ACC112 (cell line): ENCODE measurements around the gene GFI1B.
"Not testable (repeated sequence)": the region's sequence is repeated elsewhere in the genome, so short reads cannot be mapped to it uniquely, and the experiment has no call there.

ENCODE experiments used
- H2AFZ ChIP-seq: fragments of 200-600 bp; sonication (generic); one replicate; pipeline ENCODE4 v1.6.0; 2017; ENCODE audit warnings: antibody characterized with exemption, low read length; ENCODE audit not compliant: unreplicated experiment
- H3K27ac ChIP-seq: fragments of 200-600 bp; sonication (generic); 2 replicates; pipeline ENCODE4 v1.5.1; 2014; ENCODE audit warnings: low read depth, mild to moderate bottlenecking, antibody characterized with exemption, low read length, moderate library complexity
- H3K27me3 ChIP-seq: fragments of 200-600 bp; sonication (generic); 2 replicates; pipeline ENCODE4 v1.6.1; 2014; ENCODE audit warnings: mild to moderate bottlenecking, antibody characterized with exemption, low read length, moderate library complexity, mixed read lengths; ENCODE audit not compliant: insufficient read depth
- H3K36me3 ChIP-seq: fragments of 200-600 bp; sonication (generic); 2 replicates; pipeline ENCODE4 v1.6.1; 2016; ENCODE audit warnings: mild to moderate bottlenecking, antibody characterized with exemption, low read length, moderate library complexity, mixed read lengths; ENCODE audit not compliant: insufficient read depth
- H3K4me1 ChIP-seq: fragments of 200-600 bp; sonication (generic); one replicate; pipeline ENCODE4 v1.6.1; 2016; ENCODE audit warnings: low read length, mixed read lengths; ENCODE audit not compliant: insufficient read depth, unreplicated experiment, control insufficient read depth
- H3K4me3 ChIP-seq: fragments of 200-600 bp; sonication (generic); 2 replicates; pipeline ENCODE4 v1.5.1; 2014; ENCODE audit warnings: mild to moderate bottlenecking, low read depth, low read length
- H3K79me2 ChIP-seq: fragments of 200-600 bp; sonication (generic); one replicate; pipeline ENCODE4 v1.6.0; 2016; ENCODE audit warnings: low read length; ENCODE audit not compliant: control insufficient read depth, unreplicated experiment, insufficient read depth

The GFI1B gene

DNA sequence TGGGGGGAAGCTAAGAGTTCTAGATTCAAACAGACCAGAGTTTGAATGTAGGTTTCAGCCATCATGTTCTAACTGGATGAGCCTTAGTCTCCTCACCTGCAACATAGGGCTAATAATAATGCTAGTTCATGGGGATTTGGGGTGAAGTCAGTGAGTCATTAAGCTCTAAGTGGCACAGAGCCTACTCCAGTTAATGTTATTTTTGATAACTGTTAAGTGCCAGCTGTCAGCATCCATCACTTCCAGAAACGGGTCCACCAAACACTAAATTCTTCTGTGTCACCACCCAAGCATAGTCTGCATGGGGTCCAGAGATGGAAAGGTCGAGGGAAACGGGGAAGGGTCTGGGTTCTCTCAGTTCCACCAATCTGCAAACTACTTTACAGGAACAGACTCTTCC lies 32.3 kb upstream of the GFI1B start:
- Histone ChIP-seq H3K79me2 (peaks cover 32% of the 10 kb centered on the region), H3K4me3 (no peak overlapping the region), H3K4me1 (peaks cover 26% of the 10 kb centered on the region), H2AFZ (peak overlapping the region; percentile 76), H3K27ac (no peak overlapping the region), H3K36me3 (no peaks in the 10 kb centered on the region), H3K27me3 (no peaks in the 10 kb centered on the region)

- Histone ChIP-seq H3K4me1 (peaks cover 26% of the 10 kb centered on the region), H2AFZ (peak overlapping the region; percentile 76), H3K27ac (no peak overlapping the region), H3K27me3 (no peaks in the 10 kb centered on the region), H3K79me2 (peaks cover 26% of the 10 kb centered on the region), H3K36me3 (no peaks in the 10 kb centered on the region), H3K4me3 (no peak overlapping the region)
These were observed 31.7 kb upstream of the GFI1B start for GRCh38 chr9:132946631-132947295.

DNA sequence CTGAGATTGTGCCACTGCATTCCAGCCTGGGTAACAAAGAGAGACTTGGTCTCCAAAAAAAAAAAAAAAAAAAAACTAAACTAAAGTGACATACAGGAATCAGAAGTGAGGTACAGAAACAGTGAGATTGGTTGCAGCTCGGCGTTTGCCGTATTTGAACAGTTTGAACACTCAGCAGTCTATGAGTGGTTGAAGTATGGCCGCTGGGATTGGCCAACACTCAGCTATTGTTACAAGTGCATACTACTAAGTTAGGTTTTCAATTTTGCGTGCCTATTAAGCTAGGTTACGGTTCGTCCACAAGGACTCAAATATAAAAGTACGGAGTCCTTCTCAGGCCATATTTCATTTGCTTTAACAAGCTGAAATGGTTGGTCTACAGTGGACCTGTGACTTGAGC lies 30.7 kb upstream of the GFI1B start:
- no peak overlapping the region for H3K4me3 ChIP-seq
- H3K36me3 ChIP-seq: no peaks in the 10 kb centered on the region
- peaks cover 16% of the 10 kb centered on the region for H3K79me2 ChIP-seq
- H2AFZ ChIP-seq: no peak overlapping the region
- H3K4me1 ChIP-seq: peaks cover 20% of the 10 kb centered on the region
- H3K27me3 ChIP-seq: no peaks in the 10 kb centered on the region
- no peak overlapping the region for H3K27ac ChIP-seq

DNA sequence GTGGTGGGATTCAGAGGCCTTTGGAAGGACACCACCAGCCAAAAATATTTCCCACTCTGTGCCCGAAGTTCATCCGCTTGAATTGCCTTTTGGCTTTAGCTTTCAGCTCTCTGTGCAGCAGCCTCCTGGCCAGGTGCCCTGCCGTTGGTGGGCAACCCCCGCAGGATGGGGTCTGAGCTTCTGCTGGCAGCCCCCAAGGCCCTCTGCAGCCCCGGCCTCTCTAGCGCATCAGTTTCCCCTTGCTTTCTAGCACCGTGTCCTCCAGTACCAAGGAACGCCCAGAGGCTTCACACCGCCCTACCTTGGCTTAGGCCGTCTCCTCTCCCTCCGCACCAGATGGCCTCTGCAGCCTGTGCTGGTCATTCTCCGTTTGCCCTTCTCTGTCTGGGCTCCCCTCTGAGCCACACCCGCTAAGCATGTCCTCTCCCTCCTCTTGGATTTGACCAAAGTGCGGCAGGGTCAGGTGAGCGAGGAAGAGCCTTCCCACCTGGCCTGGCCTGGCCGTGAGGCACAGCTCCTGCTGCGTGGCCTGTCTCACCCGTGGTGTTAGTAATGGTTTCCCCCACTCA lies 29.9 kb upstream of the GFI1B start:
- no peak overlapping the region for H3K27ac ChIP-seq
- H3K4me1 ChIP-seq: peaks cover 14% of the 10 kb centered on the region
- no peak overlapping the region for H3K4me3 ChIP-seq
- no peaks in the 10 kb centered on the region for H3K27me3 ChIP-seq
- no peak overlapping the region for H2AFZ ChIP-seq
- peaks cover 8% of the 10 kb centered on the region for H3K79me2 ChIP-seq
- no peaks in the 10 kb centered on the region for H3K36me3 ChIP-seq

- no peaks in the 10 kb centered on the region for H3K27me3 ChIP-seq
- H2AFZ ChIP-seq: no peak overlapping the region
- H3K79me2 ChIP-seq: no peaks in the 10 kb centered on the region
- peaks cover 14% of the 10 kb centered on the region for H3K4me1 ChIP-seq
- no peak overlapping the region for H3K4me3 ChIP-seq
- no peaks in the 10 kb centered on the region for H3K36me3 ChIP-seq
- H3K27ac ChIP-seq: no peak overlapping the region
These were observed 28.8 kb upstream of the GFI1B start for GRCh38 chr9:132949709-132950108.

DNA sequence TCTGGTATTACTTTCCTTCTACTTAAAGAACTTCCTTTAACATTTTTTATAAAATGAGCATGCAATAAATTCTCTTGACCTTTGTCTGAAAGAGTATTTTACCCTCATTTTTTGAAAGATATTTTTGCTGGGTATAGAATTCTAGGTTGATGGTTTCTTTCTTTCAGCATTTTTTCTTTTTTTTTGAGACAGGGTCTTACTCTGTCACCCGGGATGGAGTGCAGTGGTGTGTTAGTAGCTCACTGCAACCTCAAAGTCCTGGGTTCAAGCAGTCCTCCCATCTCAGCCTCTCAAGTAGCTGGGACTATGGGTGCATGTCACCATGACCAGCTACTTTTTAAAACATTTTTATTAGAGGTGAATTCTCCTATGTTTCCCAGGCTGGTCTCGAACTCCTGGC lies 23.4 kb upstream of the GFI1B start:
- H3K27ac ChIP-seq: no peak overlapping the region
- H2AFZ ChIP-seq: no peak overlapping the region
- no peak overlapping the region for H3K4me3 ChIP-seq
- H3K4me1 ChIP-seq: no peaks in the 10 kb centered on the region
- H3K79me2 ChIP-seq: no peaks in the 10 kb centered on the region
- H3K36me3 ChIP-seq: no peaks in the 10 kb centered on the region
- H3K27me3 ChIP-seq: peaks cover 31% of the 10 kb centered on the region; the same call in 1 of the 2 replicates

GRCh38 chr9:132955768-132956167 lies 22.7 kb upstream of the GFI1B start:
- H3K4me1 ChIP-seq: no peaks in the 10 kb centered on the region
- no peak overlapping the region for H3K27ac ChIP-seq
- no peak overlapping the region for H2AFZ ChIP-seq

DNA sequence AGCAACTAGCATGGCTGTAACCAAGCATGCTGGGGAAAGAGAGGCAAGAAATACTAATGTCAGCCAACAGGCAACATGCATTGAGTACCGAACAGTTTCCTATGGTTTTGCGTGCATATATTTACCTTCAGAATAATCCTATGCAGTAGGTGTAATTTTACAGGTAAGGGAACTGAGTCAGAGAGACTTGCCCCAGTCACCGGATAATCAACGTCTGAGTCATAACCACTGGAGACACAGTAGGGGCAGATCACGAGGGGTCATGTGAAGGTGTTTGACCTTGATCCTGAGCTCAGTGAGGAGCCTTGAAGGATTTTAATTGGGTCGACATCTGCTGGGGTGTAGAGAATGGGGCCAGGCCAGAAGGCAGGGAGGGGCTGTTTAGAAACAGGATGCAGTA lies 20.7 kb upstream of the GFI1B start:
- Histone ChIP-seq H3K27ac (no peak overlapping the region), H3K27me3 (peaks cover 37% of the 10 kb centered on the region; the same call in 1 of the 2 replicates), H2AFZ (no peak overlapping the region), H3K36me3 (no peaks in the 10 kb centered on the region), H3K4me3 (no peak overlapping the region), H3K4me1 (no peaks in the 10 kb centered on the region), H3K79me2 (no peaks in the 10 kb centered on the region)

More at GRCh38 chr9:132955768-132956167, 22.7 kb upstream of the GFI1B start:
- Histone ChIP-seq H3K79me2 (no peaks in the 10 kb centered on the region), H3K4me3 (no peak overlapping the region), H3K27me3 (peaks cover 32% of the 10 kb centered on the region; the same call in 1 of the 2 replicates), H3K36me3 (no peaks in the 10 kb centered on the region)

DNA sequence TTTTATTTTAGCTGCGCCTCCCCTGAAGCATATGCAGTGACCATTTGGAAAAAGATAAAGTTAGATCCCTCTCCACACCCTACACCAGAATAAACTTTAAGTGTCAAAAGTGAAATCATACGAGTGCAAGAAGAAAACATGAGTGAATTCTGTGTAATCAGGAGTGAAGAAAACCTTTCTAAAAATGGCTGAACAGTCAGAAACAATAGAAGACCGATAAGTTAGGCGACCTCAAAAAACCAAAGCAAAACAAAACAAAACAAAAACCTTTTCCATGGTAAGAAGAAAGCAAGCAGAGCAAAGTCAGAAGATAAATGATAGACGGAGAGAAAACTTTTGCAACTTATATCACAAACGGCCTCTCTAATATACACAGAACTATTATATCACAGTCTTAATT lies 17.5 kb upstream of the GFI1B start:
- Histone ChIP-seq H3K27me3 (peaks cover 44% of the 10 kb centered on the region), H3K36me3 (no peaks in the 10 kb centered on the region), H3K27ac (no peak overlapping the region), H3K4me1 (no peaks in the 10 kb centered on the region), H2AFZ (no peak overlapping the region), H3K79me2 (no peaks in the 10 kb centered on the region), H3K4me3 (no peak overlapping the region)

- Histone ChIP-seq H3K27me3 (peaks cover 36% of the 10 kb centered on the region), H3K27ac (no peak overlapping the region), H3K79me2 (no peaks in the 10 kb centered on the region), H2AFZ (no peak overlapping the region), H3K4me1 (no peaks in the 10 kb centered on the region), H3K4me3 (no peak overlapping the region), H3K36me3 (no peaks in the 10 kb centered on the region)
These were observed 13.0 kb upstream of the GFI1B start for GRCh38 chr9:132965478-132965877.

DNA sequence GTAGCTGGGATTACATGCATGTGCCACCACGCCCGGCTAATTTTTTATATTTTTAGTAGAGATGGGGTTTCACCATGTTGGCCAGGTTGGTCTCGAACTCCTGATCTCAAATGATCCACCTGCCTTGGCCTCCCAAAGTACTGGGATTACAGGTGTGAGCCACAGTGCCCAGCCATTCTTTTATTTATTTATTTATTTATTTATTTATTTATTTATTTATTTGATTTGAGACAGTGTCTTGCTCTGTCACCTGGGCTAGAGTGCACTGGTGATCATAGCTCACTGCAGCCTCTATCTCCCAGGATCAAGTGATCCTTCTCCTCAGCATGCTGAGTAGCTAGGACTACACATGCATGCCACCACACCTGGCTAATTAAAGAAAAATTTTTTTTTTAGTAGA lies 10.6 kb upstream of the GFI1B start:
- not testable (repeated sequence) for H3K27ac ChIP-seq, H2AFZ ChIP-seq, H3K4me1 ChIP-seq, H3K79me2 ChIP-seq, H3K4me3 ChIP-seq, H3K36me3 ChIP-seq
- peaks cover 30% of the 10 kb centered on the region for H3K27me3 ChIP-seq
